ENCODE data around the gene MLIP.
"Not testable (repeated sequence)": the region's sequence is repeated elsewhere in the genome, so short reads cannot be mapped to it uniquely, and the experiment has no call there.

Gene MLIP

GRCh38 chr6:54243699-54244098 lies 132.5 kb downstream of the MLIP start:
- no peak overlapping the region for H3K27ac ChIP-seq
- no peak for TF ChIP-seq CTCF (conservative IDR thresholded peaks at IDR 0.05)
- TF ChIP-seq ZFX (IDR thresholded peaks at IDR 0.05), result no peak

GRCh38 chr6:54244430-54244829 lies 133.2 kb downstream of the MLIP start:
- peak; percentile 77 for TF ChIP-seq CTCF (conservative IDR thresholded peaks at IDR 0.05)
- TF ChIP-seq ZFX (IDR thresholded peaks at IDR 0.05), result no peak
- H3K27ac ChIP-seq, result no peak overlapping the region

GRCh38 chr6:54245265-54245664 lies 134.0 kb downstream of the MLIP start:
- TF ChIP-seq CTCF (conservative IDR thresholded peaks at IDR 0.05) (no peak), ZFX (IDR thresholded peaks at IDR 0.05) (no peak)
- no peak overlapping the region for H3K27ac ChIP-seq

GRCh38 chr6:54248319-54248718 lies 137.1 kb downstream of the MLIP start:
- TF ChIP-seq CTCF (conservative IDR thresholded peaks at IDR 0.05), result no peak

GRCh38 chr6:54248994-54249393 lies 137.8 kb downstream of the MLIP start:
- no peak for TF ChIP-seq CTCF (conservative IDR thresholded peaks at IDR 0.05)
- TF ChIP-seq ZFX (IDR thresholded peaks at IDR 0.05), result no peak
- no peak overlapping the region for H3K27ac ChIP-seq

More at GRCh38 chr6:54248319-54248718, 137.1 kb downstream of the MLIP start:
- no peak overlapping the region for H3K27ac ChIP-seq

- H3K27ac ChIP-seq, result not testable (repeated sequence)
These were observed 138.6 kb downstream of the MLIP start for GRCh38 chr6:54249812-54250211.

GRCh38 chr6:54252496-54252895 lies 141.3 kb downstream of the MLIP start:
- no peak for TF ChIP-seq ZFX (IDR thresholded peaks at IDR 0.05)
- no peak for TF ChIP-seq CTCF (conservative IDR thresholded peaks at IDR 0.05)
- no peak overlapping the region for H3K27ac ChIP-seq

- H3K27ac ChIP-seq, result no peak overlapping the region
- no peak for TF ChIP-seq CTCF (conservative IDR thresholded peaks at IDR 0.05)
- TF ChIP-seq ZFX (IDR thresholded peaks at IDR 0.05), result no peak
These were observed 141.7 kb downstream of the MLIP start for GRCh38 chr6:54252916-54253315.
